Astrocyte (in vitro differentiated cells and primary cell): ENCODE results near the gene SLC12A2. TPM values are rescaled to one million over a fixed set of nuclear protein-coding genes. Genes with fewer than 3 reads are reported as not detected.

Experiments
- DNase-seq: peaks from one replicate; pipeline ENCODE4 v3.0.0-alpha.2; 2010; ENCODE audit warnings: low read depth
- FAIRE-seq: peaks from 2 replicates; lab custom pipeline; 2011; peaks lifted over from hg19 to GRCh38; lab: Jason Lieb, UNC
- H2AFZ ChIP-seq: 2 replicates; pipeline ENCODE4 v1.6.0; 2012; ENCODE audit warnings: low read depth, low read length, inconsistent platforms
- H3K27ac ChIP-seq: 2 replicates; pipeline ENCODE4 v1.5.1; 2011; ENCODE audit warnings: low read depth, low read length, inconsistent platforms
- H3K27me3 ChIP-seq: 2 replicates; pipeline ENCODE4 v1.6.0; 2011; ENCODE audit warnings: low read length, inconsistent platforms; ENCODE audit not compliant: insufficient read depth
- H3K36me3 ChIP-seq: 2 replicates; pipeline ENCODE4 v1.5.1; 2011; ENCODE audit warnings: low read length, inconsistent platforms; ENCODE audit not compliant: insufficient read depth
- H3K4me1 ChIP-seq: 2 replicates; pipeline ENCODE4 v1.5.1; 2011; ENCODE audit warnings: low read length, inconsistent platforms; ENCODE audit not compliant: insufficient read depth
- H3K4me2 ChIP-seq: 2 replicates; pipeline ENCODE4 v1.6.0; 2012; ENCODE audit warnings: low read length, inconsistent platforms
- H3K4me3 ChIP-seq: 2 replicates; pipeline ENCODE4 v1.5.1; 2011; ENCODE audit warnings: low read depth, mild to moderate bottlenecking, low read length, inconsistent platforms; ENCODE audit not compliant: insufficient read depth
- H3K79me2 ChIP-seq: 2 replicates; pipeline ENCODE4 v1.6.0; 2012; ENCODE audit warnings: mild to moderate bottlenecking, low read length, inconsistent platforms; ENCODE audit not compliant: insufficient read depth
- H3K9ac ChIP-seq: 2 replicates; pipeline ENCODE4 v1.6.0; 2012; ENCODE audit warnings: mild to moderate bottlenecking, low read length, inconsistent platforms
- H3K9me3 ChIP-seq: 2 replicates; pipeline ENCODE4 v1.5.1; 2012; ENCODE audit warnings: low read depth, mild to moderate bottlenecking, low read length, inconsistent platforms; ENCODE audit not compliant: insufficient read depth
- H4K20me1 ChIP-seq: 2 replicates; pipeline ENCODE4 v1.6.0; 2012; ENCODE audit warnings: low read length, inconsistent platforms; ENCODE audit not compliant: insufficient read depth
- H3K27ac Mint-ChIP-seq: one replicate; pipeline ENCODE4 v1.8.0; 2021; ENCODE audit warnings: mild to moderate bottlenecking, mixed read lengths; ENCODE audit not compliant: unreplicated experiment
- H3K27me3 Mint-ChIP-seq: one replicate; pipeline ENCODE4 v1.8.0; 2021; ENCODE audit warnings: low read depth, mixed read lengths; ENCODE audit not compliant: unreplicated experiment
- H3K36me3 Mint-ChIP-seq: one replicate; pipeline ENCODE4 v1.8.0; 2021; ENCODE audit warnings: low read depth, mixed read lengths; ENCODE audit not compliant: unreplicated experiment
- H3K4me1 Mint-ChIP-seq: one replicate; pipeline ENCODE4 v1.8.0; 2021; ENCODE audit warnings: low read depth, mixed read lengths; ENCODE audit not compliant: unreplicated experiment
- H3K4me3 Mint-ChIP-seq: one replicate; pipeline ENCODE4 v1.8.0; 2021; ENCODE audit warnings: mild to moderate bottlenecking, moderate library complexity, mixed read lengths; ENCODE audit not compliant: unreplicated experiment
- H3K9me3 Mint-ChIP-seq: one replicate; pipeline ENCODE4 v1.8.0; 2021; ENCODE audit warnings: mild to moderate bottlenecking, mixed read lengths; ENCODE audit not compliant: unreplicated experiment
- CTCF ChIP-seq: IDR thresholded peaks from 2 replicates; pipeline ENCODE4 v1.5.1; 2011; ENCODE audit warnings: low read depth, mild to moderate bottlenecking, inconsistent platforms, low read length, moderate library complexity; ENCODE audit not compliant: insufficient read depth
- EZH2 ChIP-seq: IDR thresholded peaks from 2 replicates; pipeline ENCODE4 v1.6.1; 2012; ENCODE audit warnings: mild to moderate bottlenecking, low read length, inconsistent platforms; ENCODE audit not compliant: insufficient read depth
- total RNA-seq: library from RNA; stranded (reverse); gene quantifications from 2 replicates; pipeline ENCODE4 v1.2.1, GENCODE V29; 2021

Gene SLC12A2
- total RNA-seq, 1 donor from 2014 or later = 20.3 TPM

DNA sequence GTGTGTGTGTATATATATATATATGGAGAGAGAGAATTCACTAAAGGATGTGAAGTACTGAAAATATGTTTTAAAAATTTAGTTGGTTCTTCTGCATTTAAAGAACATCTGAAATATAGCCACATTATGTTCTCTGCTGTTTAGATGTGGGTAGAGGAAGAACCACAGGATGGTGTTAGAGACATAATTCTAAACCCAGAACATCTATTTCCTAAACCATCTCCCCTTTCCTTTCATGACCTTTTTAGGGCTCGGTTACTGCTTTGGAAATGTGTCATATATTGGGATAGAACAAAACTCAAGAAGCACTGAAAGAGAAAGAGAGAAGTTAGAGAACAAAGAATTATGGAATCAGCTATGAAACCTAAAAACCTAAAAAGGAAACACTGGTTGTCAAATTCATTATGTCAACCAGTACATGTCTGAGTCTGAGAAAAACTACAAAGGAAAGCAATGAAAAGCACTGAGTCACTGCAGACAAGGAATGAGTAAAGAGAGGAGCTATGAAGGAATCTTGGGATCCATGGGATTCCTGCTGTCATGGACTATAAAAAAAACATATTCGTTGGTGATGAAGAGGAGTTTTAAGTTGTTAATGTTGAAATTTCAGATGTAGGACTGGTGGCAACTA lies 28.4 kb downstream of the SLC12A2 start:
- DNase-seq = peak; percentile 84
- H3K4me3 Mint-ChIP-seq = no peak overlapping the region
- H3K4me1 Mint-ChIP-seq = peaks cover 9% of the 10 kb centered on the region
- H3K79me2 ChIP-seq = peaks cover 26% of the 10 kb centered on the region
- no peak overlapping the region for H3K4me3 ChIP-seq
- peaks cover 7% of the 10 kb centered on the region for H3K4me1 ChIP-seq
- peak; percentile 76 for FAIRE-seq
- H3K36me3 Mint-ChIP-seq = peaks cover 12% of the 10 kb centered on the region
- peak overlapping the region; percentile 29 for H3K9ac ChIP-seq
- H3K9me3 Mint-ChIP-seq = no peaks in the 10 kb centered on the region
- no peak overlapping the region for H2AFZ ChIP-seq
- H3K27ac ChIP-seq = peak overlapping the region; percentile 55
- TF ChIP-seq CTCF = no peak
- no peak for TF ChIP-seq EZH2
- H3K4me2 ChIP-seq = peak overlapping the region; percentile 64
- peak overlapping the region; percentile 84 for H3K27ac Mint-ChIP-seq
- no peaks in the 10 kb centered on the region for H3K9me3 ChIP-seq
- no peaks in the 10 kb centered on the region for H3K27me3 Mint-ChIP-seq
- H3K27me3 ChIP-seq = no peaks in the 10 kb centered on the region
- H4K20me1 ChIP-seq = no peaks in the 10 kb centered on the region
- H3K36me3 ChIP-seq = peaks cover 10% of the 10 kb centered on the region

- Mint-ChIP-seq H3K4me1 (peaks cover 9% of the 10 kb centered on the region), H3K27ac (no peak overlapping the region), H3K4me3 (no peak overlapping the region), H3K9me3 (peaks cover 5% of the 10 kb centered on the region), H3K27me3 (no peaks in the 10 kb centered on the region), H3K36me3 (peaks cover 19% of the 10 kb centered on the region)
- H3K36me3 ChIP-seq = peaks cover 10% of the 10 kb centered on the region
- DNase-seq = no peak
- H3K79me2 ChIP-seq = no peaks in the 10 kb centered on the region
- H2AFZ ChIP-seq = no peak overlapping the region
- no peaks in the 10 kb centered on the region for H3K9me3 ChIP-seq
- no peak for FAIRE-seq
- no peak overlapping the region for H3K4me3 ChIP-seq
- peaks cover 7% of the 10 kb centered on the region for H3K4me1 ChIP-seq
- no peaks in the 10 kb centered on the region for H4K20me1 ChIP-seq
- no peak overlapping the region for H3K9ac ChIP-seq
- H3K4me2 ChIP-seq = no peak overlapping the region
- H3K27me3 ChIP-seq = no peaks in the 10 kb centered on the region
- no peak for TF ChIP-seq CTCF
- no peak for TF ChIP-seq EZH2
- no peak overlapping the region for H3K27ac ChIP-seq
Measured at GRCh38 chr5:128116445-128116844, 32.9 kb downstream of the SLC12A2 start.

- peaks cover 19% of the 10 kb centered on the region for H3K36me3 Mint-ChIP-seq
- no peak for FAIRE-seq
- H3K9ac ChIP-seq = no peak overlapping the region
- H3K4me3 Mint-ChIP-seq = no peak overlapping the region
- H3K4me1 ChIP-seq = no peaks in the 10 kb centered on the region
- no peak overlapping the region for H2AFZ ChIP-seq
- H4K20me1 ChIP-seq = no peaks in the 10 kb centered on the region
- no peak overlapping the region for H3K4me3 ChIP-seq
- no peaks in the 10 kb centered on the region for H3K79me2 ChIP-seq
- H3K36me3 ChIP-seq = peaks cover 10% of the 10 kb centered on the region
- no peak overlapping the region for H3K27ac Mint-ChIP-seq
- DNase-seq = no peak
- H3K9me3 ChIP-seq = no peaks in the 10 kb centered on the region
- TF ChIP-seq EZH2 (no peak), CTCF (no peak)
- no peaks in the 10 kb centered on the region for H3K4me1 Mint-ChIP-seq
- no peaks in the 10 kb centered on the region for H3K27me3 ChIP-seq
- H3K27me3 Mint-ChIP-seq = no peaks in the 10 kb centered on the region
- peaks cover 5% of the 10 kb centered on the region for H3K9me3 Mint-ChIP-seq
- no peak overlapping the region for H3K27ac ChIP-seq
- H3K4me2 ChIP-seq = no peak overlapping the region
Measured at GRCh38 chr5:128118214-128118613, 34.6 kb downstream of the SLC12A2 start.
